ENCODE results near the gene TMEM239.
"Not testable (repeated sequence)": the region's sequence is repeated elsewhere in the genome, so short reads cannot be mapped to it uniquely, and the experiment has no call there.

TMEM239 gene

GRCh38 chr20:2816030-2816582, at the start of gene TMEM239:
Gene TMEM239 (plus strand): TSS chr20:2816364. CDS start chr20:2816555, 191 bp downstream.
- no peak for DNase-seq (ENCODE audit: low read depth in 2 of 2)

GRCh38 chr20:2767768-2768631, 48.2 kb upstream of the TMEM239 start:
- no peak for DNase-seq (ENCODE audit: low read depth in 2 of 2)

- DNase-seq (ENCODE audit: low read depth in 2 of 2) = no peak
Observed at GRCh38 chr20:2768632-2769015, 47.5 kb upstream of the TMEM239 start.

- not testable (repeated sequence) for DNase-seq (ENCODE audit: low read depth in 2 of 2)
Observed at GRCh38 chr20:2770091-2770490, 46.1 kb upstream of the TMEM239 start.

- DNase-seq (ENCODE audit: low read depth in 2 of 2) = no peak
Observed at GRCh38 chr20:2771631-2772080, 44.5 kb upstream of the TMEM239 start.

GRCh38 chr20:2773812-2774211, 42.4 kb upstream of the TMEM239 start:
- DNase-seq (ENCODE audit: low read depth in 2 of 2) = no peak

- no peak for DNase-seq (ENCODE audit: low read depth in 2 of 2)
Observed at GRCh38 chr20:2775139-2775538, 41.0 kb upstream of the TMEM239 start.

GRCh38 chr20:2778602-2779321, 37.4 kb upstream of the TMEM239 start:
- no peak for DNase-seq (ENCODE audit: low read depth in 2 of 2)

- no peak for DNase-seq (ENCODE audit: low read depth in 2 of 2)
Observed at GRCh38 chr20:2780948-2781347, 35.2 kb upstream of the TMEM239 start.

- no peak for DNase-seq (ENCODE audit: low read depth in 2 of 2)
Observed at GRCh38 chr20:2783908-2784566, 32.1 kb upstream of the TMEM239 start.

GRCh38 chr20:2793471-2793870, 22.7 kb upstream of the TMEM239 start:
- no peak for DNase-seq (ENCODE audit: low read depth in 2 of 2)

GRCh38 chr20:2794202-2794748, 21.9 kb upstream of the TMEM239 start:
- no peak for DNase-seq (ENCODE audit: low read depth in 2 of 2)

GRCh38 chr20:2794866-2795447, 21.2 kb upstream of the TMEM239 start:
- DNase-seq (ENCODE audit: low read depth in 2 of 2) = no peak

- DNase-seq (ENCODE audit: low read depth in 2 of 2) = no peak
Observed at GRCh38 chr20:2795451-2795850, 20.7 kb upstream of the TMEM239 start.

GRCh38 chr20:2796011-2796660, 20.0 kb upstream of the TMEM239 start:
- DNase-seq (ENCODE audit: low read depth in 2 of 2) = no peak

GRCh38 chr20:2797136-2797983, 18.8 kb upstream of the TMEM239 start:
- DNase-seq (ENCODE audit: low read depth in 2 of 2) = no peak

GRCh38 chr20:2798095-2798805, 17.9 kb upstream of the TMEM239 start:
- no peak for DNase-seq (ENCODE audit: low read depth in 2 of 2)

- DNase-seq (ENCODE audit: low read depth in 2 of 2) = no peak
Observed at GRCh38 chr20:2798814-2799213, 17.4 kb upstream of the TMEM239 start.

- DNase-seq (ENCODE audit: low read depth in 2 of 2) = no peak
Observed at GRCh38 chr20:2799271-2799670, 16.9 kb upstream of the TMEM239 start.
